HEK293 (cell line): ENCODE data around the gene ARX.

Source experiments
- CTCF ChIA-PET: fragments of 350-600 bp; formaldehyde crosslinking; extraction: SDS; loops from one replicate; lab custom pipeline; 2021; ENCODE audit warnings: antibody characterized with exemption; lab: Yijun Ruan, JAX
- POLR2A ChIA-PET: fragments of 300-600 bp; formaldehyde crosslinking; extraction: SDS; loops from one replicate; lab custom pipeline; 2020; ENCODE audit warnings: antibody characterized with exemption, inconsistent platforms; lab: Yijun Ruan, JAX
- H3K27ac ChIP-seq: fragments of 200-500 bp; sonication (Bioruptor generic); 2 replicates; pipeline ENCODE4 v1.5.1; 2014; ENCODE audit warnings: low read depth, low read length, control low read depth, inconsistent platforms; ENCODE audit errors: extremely low read depth
- H3K36me3 ChIP-seq, 2 experiments: fragments of 200-500 bp in 1 of 2; sonication (Bioruptor generic) in 1 of 2; 1 replicate in 1 of 2; 2 replicates in 1 of 2; pipeline ENCODE4 v1.5.1; 2014 to 2017; ENCODE audit warnings: inconsistent platforms in 2 of 2, low read length in 2 of 2; ENCODE audit not compliant: control insufficient read depth in 2 of 2, insufficient read depth in 1 of 2
- H3K4me1 ChIP-seq: fragments of 200-500 bp; sonication (Bioruptor generic); 2 replicates; pipeline ENCODE4 v1.5.1; 2014; ENCODE audit warnings: mild to moderate bottlenecking, low read length, inconsistent platforms; ENCODE audit not compliant: control insufficient read depth, insufficient read depth
- H3K4me3 ChIP-seq: 2 replicates; pipeline ENCODE4 v1.5.1; 2011; ENCODE audit warnings: low read depth, mild to moderate bottlenecking, control low read depth, low read length, moderate library complexity
- H3K9me3 ChIP-seq: fragments of 200-500 bp; sonication (Bioruptor generic); 2 replicates; pipeline ENCODE4 v1.5.1; 2014; ENCODE audit warnings: low read depth, low read length, inconsistent platforms; ENCODE audit not compliant: control insufficient read depth, insufficient read depth
- GLI2 ChIP-seq: fragments of 450-650 bp; formaldehyde crosslinking; IDR thresholded peaks from 2 replicates; pipeline ENCODE4; 2017; ENCODE audit warnings: missing biosample characterization, missing genetic modification characterization, low read depth, borderline replicate concordance
- HOXC10 ChIP-seq: sonication (generic); formaldehyde crosslinking; IDR thresholded peaks from 2 replicates; pipeline ENCODE4 v1.8.1; 2023; ENCODE audit warnings: mild to moderate bottlenecking, missing genetic modification reagents
- KLF1 ChIP-seq: fragments of 450-650 bp; formaldehyde crosslinking; IDR thresholded peaks from 2 replicates; pipeline ENCODE4 v1.5.1; 2016; ENCODE audit warnings: missing biosample characterization, missing genetic modification characterization
- PRDM6 ChIP-seq: fragments of 450-650 bp; formaldehyde crosslinking; IDR thresholded peaks from 2 replicates; pipeline ENCODE4 v1.5.1; 2017; ENCODE audit warnings: missing biosample characterization, missing genetic modification characterization
- REST ChIP-seq: fragments of 450-650 bp; formaldehyde crosslinking; IDR thresholded peaks from 2 replicates; pipeline ENCODE4 v1.5.1; 2016; ENCODE audit warnings: missing biosample characterization, missing genetic modification characterization
- SCRT2 ChIP-seq: fragments of 450-650 bp; formaldehyde crosslinking; IDR thresholded peaks from 2 replicates; pipeline ENCODE4 v1.5.1; 2016; ENCODE audit warnings: missing biosample characterization, missing genetic modification characterization
- WT1 ChIP-seq: fragments of 450-650 bp; formaldehyde crosslinking; IDR thresholded peaks from 2 replicates; pipeline ENCODE4 v1.5.1; 2016; ENCODE audit warnings: missing biosample characterization, missing genetic modification characterization
- ZNF184 ChIP-seq: fragments of 450-650 bp; IDR thresholded peaks from 2 replicates; pipeline ENCODE4 v1.5.1; 2018; ENCODE audit warnings: missing biosample characterization, mild to moderate bottlenecking, missing genetic modification characterization
- ZNF19 ChIP-seq: fragments of 450-650 bp; formaldehyde crosslinking; IDR thresholded peaks from 2 replicates; pipeline ENCODE4; 2016; ENCODE audit warnings: missing biosample characterization, missing genetic modification characterization, low read depth
- ZNF202 ChIP-seq: fragments of 450-650 bp; formaldehyde crosslinking; IDR thresholded peaks from 2 replicates; pipeline ENCODE4 v1.5.1; 2016; ENCODE audit warnings: missing biosample characterization, missing genetic modification characterization, borderline replicate concordance
- ZNF248 ChIP-seq: fragments of 450-650 bp; formaldehyde crosslinking; IDR thresholded peaks from 2 replicates; pipeline ENCODE4 v1.5.1; 2017; ENCODE audit warnings: missing biosample characterization, missing genetic modification characterization
- ZNF274 ChIP-seq, 2 experiments: fragments of 200-500 bp in 1 of 2; fragments of 450-650 bp in 1 of 2; sonication (Bioruptor generic) in 1 of 2; formaldehyde crosslinking in 1 of 2; IDR thresholded peaks; 2 replicates each; pipeline versions ENCODE4 v1.5.1 to v1.6.1; 2014 to 2016; ENCODE audit warnings: borderline replicate concordance in 1 of 2, inconsistent platforms in 1 of 2, low read length in 1 of 2, missing biosample characterization in 1 of 2, missing genetic modification characterization in 1 of 2
- ZNF302 ChIP-seq: fragments of 450-650 bp; formaldehyde crosslinking; IDR thresholded peaks from 2 replicates; pipeline ENCODE4 v1.5.1; 2016; ENCODE audit warnings: missing biosample characterization, missing genetic modification characterization, low read depth
- ZNF529 ChIP-seq: fragments of 450-650 bp; formaldehyde crosslinking; IDR thresholded peaks from 2 replicates; pipeline ENCODE4 v1.5.1; 2017; ENCODE audit warnings: missing genetic modification characterization, missing biosample characterization; ENCODE audit not compliant: insufficient replicate concordance
- ZNF548 ChIP-seq: fragments of 450-650 bp; formaldehyde crosslinking; IDR thresholded peaks from 2 replicates; pipeline ENCODE4 v1.5.1; 2016; ENCODE audit warnings: missing biosample characterization, missing genetic modification characterization
- ZNF555 ChIP-seq: fragments of 450-650 bp; formaldehyde crosslinking; conservative IDR thresholded peaks from 2 replicates; pipeline ENCODE4 v1.5.1; 2017; ENCODE audit warnings: missing biosample characterization, mild to moderate bottlenecking, missing genetic modification characterization, inconsistent platforms
- ZNF677 ChIP-seq: fragments of 450-650 bp; IDR thresholded peaks from 2 replicates; pipeline ENCODE4 v1.5.0; 2018; ENCODE audit warnings: missing biosample characterization, mild to moderate bottlenecking, missing genetic modification characterization, moderate library complexity
- ZNF777 ChIP-seq: fragments of 450-650 bp; formaldehyde crosslinking; IDR thresholded peaks from 2 replicates; pipeline ENCODE4 v1.5.1; 2017; ENCODE audit warnings: missing biosample characterization, missing genetic modification characterization, borderline replicate concordance
- ZNF792 ChIP-seq: fragments of 450-650 bp; formaldehyde crosslinking; IDR thresholded peaks from 2 replicates; pipeline ENCODE4 v1.5.1; 2016; ENCODE audit warnings: missing biosample characterization, missing genetic modification characterization
- TF ChIP-seq, protein P1 (sequence below): fragments of 450-650 bp; IDR thresholded peaks from 2 replicates; pipeline ENCODE4 v1.5.1; 2018; ENCODE audit warnings: missing biosample characterization, missing genetic modification characterization
- TF ChIP-seq, protein P2 (sequence below): fragments of 450-650 bp; formaldehyde crosslinking; IDR thresholded peaks from 2 replicates; pipeline ENCODE4 v1.5.1; 2016; ENCODE audit warnings: missing biosample characterization, missing genetic modification characterization
- TF ChIP-seq, protein P3 (sequence below): fragments of 450-650 bp; formaldehyde crosslinking; IDR thresholded peaks from 2 replicates; pipeline ENCODE4 v1.5.1; 2016; ENCODE audit warnings: missing biosample characterization, missing genetic modification characterization

The ARX gene

GRCh38 chrX:25012793-25013631, 2.8 kb downstream of the ARX start:
- POLR2A ChIA-PET = interaction anchor here (1.0 kb wide), 1 partner anchor 134 kb away, joined by 5 read pairs; no protein-coding TSS in a partner anchor
- H3K4me3 ChIP-seq = peak overlapping the region; percentile 34
- peak overlapping the region; percentile 46; the same call in 1 of the 2 replicates for H3K27ac ChIP-seq
- H3K4me1 ChIP-seq = 0 out of 2 replicates have a peak, but pooled peaks cover 6% of the 10 kb centered on the region
- H3K36me3 ChIP-seq = no peaks in the 10 kb centered on the region
- TF ChIP-seq KLF1 (tag by site-specific recombination) (no peak), ZNF777 (tag by site-specific recombination) (no peak), ZNF202 (peak; percentile 57; the same call in 1 of the 2 replicates), REST (tag by site-specific recombination) (no peak)
- TF ChIP-seq, protein P1, sequence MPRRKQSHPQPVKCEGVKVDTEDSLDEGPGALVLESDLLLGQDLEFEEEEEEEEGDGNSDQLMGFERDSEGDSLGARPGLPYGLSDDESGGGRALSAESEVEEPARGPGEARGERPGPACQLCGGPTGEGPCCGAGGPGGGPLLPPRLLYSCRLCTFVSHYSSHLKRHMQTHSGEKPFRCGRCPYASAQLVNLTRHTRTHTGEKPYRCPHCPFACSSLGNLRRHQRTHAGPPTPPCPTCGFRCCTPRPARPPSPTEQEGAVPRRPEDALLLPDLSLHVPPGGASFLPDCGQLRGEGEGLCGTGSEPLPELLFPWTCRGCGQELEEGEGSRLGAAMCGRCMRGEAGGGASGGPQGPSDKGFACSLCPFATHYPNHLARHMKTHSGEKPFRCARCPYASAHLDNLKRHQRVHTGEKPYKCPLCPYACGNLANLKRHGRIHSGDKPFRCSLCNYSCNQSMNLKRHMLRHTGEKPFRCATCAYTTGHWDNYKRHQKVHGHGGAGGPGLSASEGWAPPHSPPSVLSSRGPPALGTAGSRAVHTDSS (tag by site-specific recombination) = peak; percentile 60; the same call in 1 of the 2 replicates
- TF ChIP-seq, protein P2, sequence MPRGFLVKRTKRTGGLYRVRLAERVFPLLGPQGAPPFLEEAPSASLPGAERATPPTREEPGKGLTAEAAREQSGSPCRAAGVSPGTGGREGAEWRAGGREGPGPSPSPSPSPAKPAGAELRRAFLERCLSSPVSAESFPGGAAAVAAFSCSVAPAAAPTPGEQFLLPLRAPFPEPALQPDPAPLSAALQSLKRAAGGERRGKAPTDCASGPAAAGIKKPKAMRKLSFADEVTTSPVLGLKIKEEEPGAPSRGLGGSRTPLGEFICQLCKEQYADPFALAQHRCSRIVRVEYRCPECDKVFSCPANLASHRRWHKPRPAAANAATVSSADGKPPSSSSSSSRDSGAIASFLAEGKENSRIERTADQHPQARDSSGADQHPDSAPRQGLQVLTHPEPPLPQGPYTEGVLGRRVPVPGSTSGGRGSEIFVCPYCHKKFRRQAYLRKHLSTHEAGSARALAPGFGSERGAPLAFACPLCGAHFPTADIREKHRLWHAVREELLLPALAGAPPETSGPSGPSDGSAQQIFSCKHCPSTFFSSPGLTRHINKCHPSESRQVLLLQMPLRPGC (tag by site-specific recombination) = no peak
- TF ChIP-seq, all 188 proteins: peak for 2
- CTCF ChIA-PET = interaction anchor here (0.7 to 1.2 kb wide), 3 partner anchors 9 to 131 kb away, joined by 3 to 4 read pairs (median 3); no protein-coding TSS in a partner anchor
- H3K9me3 ChIP-seq = no peaks in the 10 kb centered on the region

GRCh38 chrX:25012433-25012735, 3.4 kb downstream of the ARX start:
- Histone ChIP-seq H3K4me3 (no peak overlapping the region), H3K27ac (no peak overlapping the region), H3K36me3 (no peaks in the 10 kb centered on the region), H3K4me1 (no peaks in the 10 kb centered on the region), H3K9me3 (no peaks in the 10 kb centered on the region)
- ChIA-PET CTCF (interaction anchor here (0.9 to 1.2 kb wide), 2 partner anchors 9 to 131 kb away, joined by 3 to 4 read pairs; no protein-coding TSS in a partner anchor), POLR2A (interaction anchor here (1.0 kb wide), 1 partner anchor 134 kb away, joined by 5 read pairs; no protein-coding TSS in a partner anchor)
- no peak for TF ChIP-seq KLF1 (tag by site-specific recombination)
- no peak for TF ChIP-seq ZNF529 (tag by site-specific recombination)
- TF ChIP-seq HOXC10 (CRISPR knock-in tag) = no peak
- TF ChIP-seq ZNF248 (tag by site-specific recombination) = no peak
- no peak for TF ChIP-seq SCRT2 (tag by site-specific recombination)
- TF ChIP-seq ZNF19 (tag by site-specific recombination) = no peak
- TF ChIP-seq ZNF548 (tag by site-specific recombination) = no peak
- TF ChIP-seq ZNF792 (tag by site-specific recombination) = no peak
- TF ChIP-seq ZNF274 (IDR thresholded peaks at IDR 0.05; ENCODE audit: low read length) = no peak
- TF ChIP-seq ZNF274 (tag by site-specific recombination; IDR thresholded peaks at IDR 0.05; ENCODE audit: borderline replicate concordance) = no peak
- no peak for TF ChIP-seq ZNF555 (tag by site-specific recombination)
- TF ChIP-seq ZNF677 = no peak
- no peak for TF ChIP-seq ZNF302
- no peak for TF ChIP-seq PRDM6 (tag by site-specific recombination)
- no peak for TF ChIP-seq GLI2
- TF ChIP-seq, protein P3, sequence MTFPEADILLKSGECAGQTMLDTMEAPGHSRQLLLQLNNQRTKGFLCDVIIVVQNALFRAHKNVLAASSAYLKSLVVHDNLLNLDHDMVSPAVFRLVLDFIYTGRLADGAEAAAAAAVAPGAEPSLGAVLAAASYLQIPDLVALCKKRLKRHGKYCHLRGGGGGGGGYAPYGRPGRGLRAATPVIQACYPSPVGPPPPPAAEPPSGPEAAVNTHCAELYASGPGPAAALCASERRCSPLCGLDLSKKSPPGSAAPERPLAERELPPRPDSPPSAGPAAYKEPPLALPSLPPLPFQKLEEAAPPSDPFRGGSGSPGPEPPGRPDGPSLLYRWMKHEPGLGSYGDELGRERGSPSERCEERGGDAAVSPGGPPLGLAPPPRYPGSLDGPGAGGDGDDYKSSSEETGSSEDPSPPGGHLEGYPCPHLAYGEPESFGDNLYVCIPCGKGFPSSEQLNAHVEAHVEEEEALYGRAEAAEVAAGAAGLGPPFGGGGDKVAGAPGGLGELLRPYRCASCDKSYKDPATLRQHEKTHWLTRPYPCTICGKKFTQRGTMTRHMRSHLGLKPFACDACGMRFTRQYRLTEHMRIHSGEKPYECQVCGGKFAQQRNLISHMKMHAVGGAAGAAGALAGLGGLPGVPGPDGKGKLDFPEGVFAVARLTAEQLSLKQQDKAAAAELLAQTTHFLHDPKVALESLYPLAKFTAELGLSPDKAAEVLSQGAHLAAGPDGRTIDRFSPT (tag by site-specific recombination) = no peak
- no peak for TF ChIP-seq ZNF184
- no peak for TF ChIP-seq WT1 (tag by site-specific recombination)
